GM18868 (cell line): ENCODE data around the gene SPDYC.

Source experiments
- ATAC-seq: cut with Tn5 transposase; IDR thresholded peaks from one replicate; pipeline ENCODE4 v1.9.1; 2021; ENCODE audit warnings: mild to moderate bottlenecking, moderate library complexity; ENCODE audit not compliant: unreplicated experiment

The SPDYC gene

DNA sequence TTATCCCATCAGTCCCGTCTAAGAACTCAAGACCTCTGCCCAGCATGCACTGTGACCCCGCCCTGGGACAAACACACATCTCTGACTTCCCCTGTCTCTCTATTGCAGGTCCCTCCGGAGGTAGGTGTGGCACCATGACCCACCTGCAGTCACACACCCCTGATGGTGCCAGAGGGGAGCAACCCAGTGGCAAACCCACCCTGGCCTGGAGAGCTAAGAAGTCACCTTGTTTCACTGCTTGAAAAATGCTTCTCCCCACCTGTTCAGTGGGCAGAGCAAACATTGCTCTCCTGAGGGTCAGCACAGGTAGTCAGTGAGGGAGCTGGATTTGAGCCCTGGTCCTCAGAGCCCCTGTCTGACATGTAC, 35.6 kb downstream of the SPDYC start:
- no peak for ATAC-seq

DNA sequence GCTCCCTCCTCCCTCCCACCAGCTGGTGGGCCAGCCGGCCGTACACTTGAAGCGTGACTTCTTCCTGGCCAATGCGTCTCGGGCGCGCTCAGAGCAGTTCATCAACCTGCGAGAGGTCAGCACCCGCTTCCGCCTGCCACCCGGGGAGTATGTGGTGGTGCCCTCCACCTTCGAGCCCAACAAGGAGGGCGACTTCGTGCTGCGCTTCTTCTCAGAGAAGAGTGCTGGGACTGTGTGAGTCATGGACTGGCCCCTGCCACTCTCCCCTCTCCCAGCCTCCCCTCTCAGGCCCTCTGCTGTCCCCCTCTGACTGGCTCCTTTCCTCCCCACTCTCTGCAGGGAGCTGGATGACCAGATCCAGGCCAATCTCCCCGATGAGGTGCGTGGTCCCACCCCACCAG, 36.4 kb downstream of the SPDYC start:
- no peak for ATAC-seq

DNA sequence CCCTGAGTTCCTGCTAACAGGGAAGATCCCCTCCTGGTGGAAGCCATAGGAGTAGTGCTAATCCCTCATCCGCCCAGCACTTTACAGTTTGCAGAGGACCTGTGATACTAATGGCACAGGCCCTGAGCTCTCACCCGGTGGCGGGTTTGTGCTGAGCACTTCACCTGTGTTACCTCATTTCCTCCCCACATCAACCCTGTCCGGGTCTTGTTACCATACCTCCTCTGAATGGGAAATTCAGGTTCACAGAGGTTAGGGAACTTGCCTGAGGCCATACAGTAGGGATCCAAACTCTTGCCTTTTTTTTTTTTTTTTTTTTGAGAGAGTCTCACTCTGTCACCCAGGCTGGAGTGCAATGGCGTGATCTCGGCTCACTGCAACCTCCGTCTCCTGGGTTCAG, 36.9 kb downstream of the SPDYC start:
- ATAC-seq, result no peak

DNA sequence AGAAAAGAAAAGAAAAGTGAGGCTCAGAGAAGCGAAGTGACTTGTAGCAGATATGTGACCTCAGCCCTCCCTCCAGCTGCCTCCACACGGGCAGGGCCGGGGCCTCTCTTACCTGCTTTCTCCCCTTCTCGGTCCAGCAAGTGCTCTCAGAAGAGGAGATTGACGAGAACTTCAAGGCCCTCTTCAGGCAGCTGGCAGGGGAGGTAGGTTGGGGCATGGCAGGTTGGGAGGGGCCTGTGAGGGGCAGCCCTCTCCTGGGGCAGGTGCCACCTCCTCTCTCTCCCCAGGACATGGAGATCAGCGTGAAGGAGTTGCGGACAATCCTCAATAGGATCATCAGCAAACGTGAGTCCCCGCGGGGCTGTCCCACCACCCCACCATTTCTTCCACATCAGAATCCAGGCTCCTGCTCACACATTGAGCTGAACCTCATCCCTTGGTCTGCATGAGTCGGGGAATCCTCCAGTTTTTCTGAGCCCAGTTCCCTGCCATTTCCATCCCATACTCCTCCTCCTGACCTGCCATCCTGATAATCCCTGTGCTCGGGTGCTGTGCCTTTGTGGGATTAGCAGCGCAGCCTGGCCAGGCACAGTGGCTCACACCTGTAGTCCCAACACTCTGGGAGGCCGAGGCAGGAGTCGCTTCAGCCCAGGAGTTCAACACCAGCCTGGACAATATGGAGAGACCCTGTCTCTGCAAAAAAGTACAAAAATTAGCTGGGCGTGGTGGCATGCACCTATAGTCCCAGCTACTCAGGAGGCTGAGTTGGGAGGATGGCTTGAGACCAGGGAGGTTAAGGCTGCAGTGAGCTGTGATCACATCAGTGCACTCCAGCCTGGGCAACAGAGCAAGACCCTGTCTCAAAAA, 38.1 kb downstream of the SPDYC start:
- ATAC-seq, result no peak

DNA sequence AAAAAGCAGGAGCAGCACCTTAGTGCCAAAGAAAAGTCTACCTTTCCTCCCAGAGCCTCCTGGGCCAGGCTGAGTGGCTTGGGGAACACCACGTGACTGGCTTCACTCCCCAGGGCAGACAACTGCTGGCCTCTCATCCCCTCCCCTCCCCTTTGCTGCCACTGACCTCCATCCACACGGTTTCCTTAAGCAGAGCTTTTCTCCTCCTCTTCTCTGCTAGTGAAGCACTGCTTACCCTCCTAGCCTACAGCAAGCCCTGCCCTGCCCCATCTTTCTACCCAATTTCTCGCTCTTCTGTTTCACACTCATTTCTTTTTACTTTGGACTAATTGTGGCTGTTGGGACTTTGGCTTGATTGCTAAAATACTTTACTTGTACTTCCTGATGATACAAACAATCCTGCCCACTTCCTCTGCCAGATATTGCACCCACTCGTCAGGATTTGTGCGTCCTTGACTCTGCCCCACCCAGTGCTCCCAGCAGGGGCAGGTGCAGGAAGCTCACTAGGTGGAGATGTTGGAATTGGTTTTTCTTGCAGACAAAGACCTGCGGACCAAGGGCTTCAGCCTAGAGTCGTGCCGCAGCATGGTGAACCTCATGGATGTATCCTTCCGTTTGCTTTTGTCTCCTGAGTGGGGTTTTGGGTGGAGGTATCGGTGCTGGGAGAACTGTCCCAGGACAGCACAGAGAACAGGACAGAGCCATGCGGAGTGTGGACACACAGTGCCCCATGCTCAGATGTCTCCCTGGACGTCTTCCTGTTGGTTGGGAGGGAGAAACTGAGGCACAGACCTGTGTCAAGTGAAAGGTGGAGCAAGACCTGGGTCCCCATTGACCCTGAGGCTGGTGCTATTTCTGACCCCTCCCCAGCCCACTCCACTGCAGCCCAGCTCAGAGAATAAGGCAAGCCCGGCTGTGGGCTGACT, 39.0 kb downstream of the SPDYC start:
- ATAC-seq, result no peak

DNA sequence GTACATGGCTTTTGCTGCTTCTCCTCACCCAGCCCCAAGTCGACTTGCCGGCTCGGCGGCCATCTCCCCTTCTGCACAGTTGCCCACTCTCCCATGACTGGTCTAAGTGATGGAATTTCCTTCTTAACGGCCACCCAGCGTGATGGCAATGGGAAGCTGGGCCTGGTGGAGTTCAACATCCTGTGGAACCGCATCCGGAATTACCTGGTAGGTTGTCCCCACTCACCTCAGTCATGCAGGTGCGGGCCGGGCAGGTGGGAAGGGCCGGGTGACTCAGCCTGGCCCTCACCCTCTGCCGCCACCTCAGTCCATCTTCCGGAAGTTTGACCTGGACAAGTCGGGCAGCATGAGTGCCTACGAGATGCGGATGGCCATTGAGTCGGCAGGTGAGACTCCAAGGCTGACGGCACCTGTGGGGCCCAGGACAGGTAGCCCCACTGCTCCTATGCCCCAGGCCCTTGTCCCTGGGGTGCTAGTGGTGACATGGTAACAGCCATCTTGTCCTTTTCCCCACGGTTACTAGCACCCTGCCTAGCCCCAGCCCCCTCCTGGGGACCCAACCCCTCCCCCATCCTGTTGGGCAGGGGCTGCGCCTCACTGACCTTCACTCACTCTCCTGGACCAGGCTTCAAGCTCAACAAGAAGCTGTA, 39.8 kb downstream of the SPDYC start:
- no peak for ATAC-seq

DNA sequence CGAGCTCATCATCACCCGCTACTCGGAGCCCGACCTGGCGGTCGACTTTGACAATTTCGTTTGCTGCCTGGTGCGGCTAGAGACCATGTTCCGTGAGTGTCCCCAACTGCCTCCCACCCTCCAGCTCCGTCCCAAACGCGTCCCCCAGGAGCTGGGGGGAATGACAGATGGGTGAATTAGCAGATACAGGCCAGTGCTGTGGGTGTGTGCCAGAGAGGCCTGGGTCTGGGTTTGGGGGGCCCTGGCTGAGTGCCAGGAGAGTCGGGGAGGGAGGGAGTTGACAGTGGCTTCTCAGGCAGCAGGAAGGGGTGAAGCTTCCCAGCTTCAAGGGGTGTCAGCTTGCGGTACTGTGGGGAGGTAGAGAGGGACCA, 40.3 kb downstream of the SPDYC start:
- ATAC-seq, result no peak

DNA sequence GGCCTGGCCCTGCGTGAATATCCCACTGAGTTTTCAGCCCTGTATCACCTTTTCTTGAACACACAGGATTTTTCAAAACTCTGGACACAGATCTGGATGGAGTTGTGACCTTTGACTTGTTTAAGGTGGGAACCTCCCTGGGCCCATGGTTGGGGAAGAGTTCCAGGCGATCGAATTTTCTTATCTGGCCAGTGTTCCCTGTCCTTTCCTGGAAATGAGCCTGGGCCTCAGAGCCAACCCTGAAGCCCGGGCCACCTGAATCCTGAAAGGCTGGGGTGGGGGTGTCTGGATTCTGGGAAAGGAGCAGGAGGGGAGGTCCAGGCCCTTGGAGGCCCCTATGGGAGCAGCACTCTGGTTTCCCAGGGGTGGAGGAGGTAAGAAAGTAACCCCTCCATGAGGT, 40.7 kb downstream of the SPDYC start:
- ATAC-seq, result no peak

DNA sequence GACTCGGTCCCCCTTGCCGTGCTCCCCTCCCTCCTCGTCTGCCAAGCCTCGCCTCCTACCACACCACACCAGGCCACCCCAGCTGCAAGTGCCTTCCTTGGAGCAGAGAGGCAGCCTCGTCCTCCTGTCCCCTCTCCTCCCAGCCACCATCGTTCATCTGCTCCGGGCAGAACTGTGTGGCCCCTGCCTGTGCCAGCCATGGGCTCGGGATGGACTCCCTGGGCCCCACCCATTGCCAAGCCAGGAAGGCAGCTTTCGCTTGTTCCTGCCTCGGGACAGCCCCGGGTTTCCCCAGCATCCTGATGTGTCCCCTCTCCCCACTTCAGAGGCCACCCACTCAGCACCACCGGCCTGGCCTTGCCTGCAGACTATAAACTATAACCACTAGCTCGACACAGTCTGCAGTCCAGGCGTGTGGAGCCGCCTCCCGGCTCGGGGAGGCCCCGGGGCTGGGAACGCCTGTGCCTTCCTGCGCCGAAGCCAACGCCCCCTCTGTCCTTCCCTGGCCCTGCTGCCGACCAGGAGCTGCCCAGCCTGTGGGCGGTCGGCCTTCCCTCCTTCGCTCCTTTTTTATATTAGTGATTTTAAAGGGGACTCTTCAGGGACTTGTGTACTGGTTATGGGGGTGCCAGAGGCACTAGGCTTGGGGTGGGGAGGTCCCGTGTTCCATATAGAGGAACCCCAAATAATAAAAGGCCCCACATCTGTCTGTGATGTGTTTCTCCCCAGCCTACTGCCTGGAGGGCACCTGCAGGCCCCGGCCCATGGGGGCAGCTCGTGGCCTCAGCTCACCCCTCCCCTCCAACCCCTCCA, 41.5 kb downstream of the SPDYC start:
- ATAC-seq, result no peak

DNA sequence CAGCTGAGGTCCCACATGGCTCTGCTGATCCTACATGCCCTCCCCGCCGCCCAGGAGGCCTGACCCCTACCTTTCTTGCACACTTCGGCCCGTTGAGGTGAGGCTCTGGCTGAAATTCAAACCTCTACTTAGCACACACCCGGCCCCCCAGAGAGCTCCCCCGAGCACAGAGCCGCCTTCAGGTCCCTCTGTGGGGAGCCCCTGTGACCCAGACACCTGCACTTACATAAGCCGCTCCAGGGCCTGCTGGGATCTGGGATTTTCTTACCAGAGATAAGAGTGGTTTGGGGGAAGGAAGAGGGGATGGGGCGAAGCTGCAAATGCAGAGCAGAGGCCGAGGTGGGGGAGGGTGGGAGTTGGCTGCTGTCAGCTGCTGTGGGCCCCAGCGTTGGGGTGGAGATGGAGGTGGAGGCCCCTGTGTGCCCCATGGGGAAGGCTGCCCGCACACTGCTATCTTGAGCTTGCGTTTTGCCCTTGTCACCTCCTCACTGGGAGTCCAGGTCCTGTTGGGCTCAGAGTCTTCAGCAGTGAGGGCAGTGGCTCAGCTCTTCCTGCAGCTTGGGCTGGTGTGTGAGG, 42.3 kb downstream of the SPDYC start:
- ATAC-seq, result no peak

DNA sequence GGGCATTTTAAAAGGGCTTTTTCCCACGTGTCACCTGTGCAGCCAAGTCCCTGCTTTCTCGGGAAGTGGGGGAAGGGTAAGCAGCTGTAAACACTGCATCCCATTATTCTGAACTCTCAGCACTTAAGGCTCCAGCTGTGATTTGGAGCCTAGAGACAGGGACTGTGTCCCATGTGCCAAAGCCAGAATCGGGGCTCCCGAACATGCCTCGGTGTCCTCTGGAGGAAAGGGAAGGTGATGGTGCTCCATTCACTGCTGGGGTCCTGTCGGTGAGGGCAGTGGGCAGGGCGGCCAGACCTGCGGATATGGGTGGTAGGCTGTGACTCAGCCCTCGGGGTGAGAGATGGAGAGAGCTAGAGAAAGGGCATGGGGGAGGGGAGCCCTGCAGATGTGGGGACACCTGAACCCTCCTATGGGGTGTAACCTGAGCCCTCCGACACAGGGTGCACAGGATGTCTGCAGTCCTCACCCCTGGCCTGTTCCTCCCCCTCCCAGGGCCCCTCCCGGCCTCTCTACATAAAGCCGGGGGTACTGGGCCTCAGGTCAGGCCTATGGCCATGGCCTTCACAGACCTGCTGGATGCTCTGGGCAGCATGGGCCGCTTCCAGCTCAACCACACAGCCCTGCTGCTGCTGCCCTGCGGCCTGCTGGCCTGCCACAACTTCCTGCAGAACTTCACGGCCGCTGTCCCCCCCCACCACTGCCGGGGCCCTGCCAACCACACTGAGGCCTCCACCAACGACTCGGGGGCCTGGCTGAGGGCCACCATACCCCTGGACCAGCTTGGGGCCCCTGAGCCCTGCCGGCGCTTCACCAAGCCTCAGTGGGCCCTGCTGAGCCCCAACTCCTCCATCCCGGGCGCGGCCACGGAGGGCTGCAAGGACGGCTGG, 43.5 kb downstream of the SPDYC start:
- ATAC-seq, result no peak

DNA sequence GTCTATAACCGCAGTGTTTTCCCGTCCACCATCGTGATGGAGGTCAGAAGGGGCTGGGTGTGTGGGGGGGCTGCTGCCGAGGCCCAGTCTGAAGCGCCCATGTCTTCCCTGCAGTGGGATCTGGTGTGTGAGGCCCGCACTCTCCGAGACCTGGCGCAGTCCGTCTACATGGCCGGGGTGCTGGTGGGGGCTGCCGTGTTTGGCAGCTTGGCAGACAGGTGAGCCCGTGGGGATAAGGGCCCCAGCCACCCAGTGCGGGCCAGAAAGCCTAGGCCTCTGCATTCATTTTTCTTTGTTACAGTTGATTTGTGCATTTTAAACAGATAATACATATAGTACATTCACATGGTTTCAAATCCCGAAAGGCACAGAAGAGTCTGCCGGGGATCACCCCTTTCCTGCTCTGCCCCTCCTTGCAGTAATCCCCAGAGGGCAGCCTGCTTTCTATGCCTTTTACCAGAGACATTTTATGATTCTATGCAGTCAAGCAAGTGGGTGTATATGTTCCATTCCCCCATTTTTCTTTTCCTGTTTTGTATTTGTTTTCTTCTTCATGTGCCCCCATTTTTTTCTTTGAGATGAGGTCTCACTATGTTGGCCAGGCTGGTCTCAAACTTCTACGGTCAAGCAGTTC, 44.3 kb downstream of the SPDYC start:
- no peak for ATAC-seq

DNA sequence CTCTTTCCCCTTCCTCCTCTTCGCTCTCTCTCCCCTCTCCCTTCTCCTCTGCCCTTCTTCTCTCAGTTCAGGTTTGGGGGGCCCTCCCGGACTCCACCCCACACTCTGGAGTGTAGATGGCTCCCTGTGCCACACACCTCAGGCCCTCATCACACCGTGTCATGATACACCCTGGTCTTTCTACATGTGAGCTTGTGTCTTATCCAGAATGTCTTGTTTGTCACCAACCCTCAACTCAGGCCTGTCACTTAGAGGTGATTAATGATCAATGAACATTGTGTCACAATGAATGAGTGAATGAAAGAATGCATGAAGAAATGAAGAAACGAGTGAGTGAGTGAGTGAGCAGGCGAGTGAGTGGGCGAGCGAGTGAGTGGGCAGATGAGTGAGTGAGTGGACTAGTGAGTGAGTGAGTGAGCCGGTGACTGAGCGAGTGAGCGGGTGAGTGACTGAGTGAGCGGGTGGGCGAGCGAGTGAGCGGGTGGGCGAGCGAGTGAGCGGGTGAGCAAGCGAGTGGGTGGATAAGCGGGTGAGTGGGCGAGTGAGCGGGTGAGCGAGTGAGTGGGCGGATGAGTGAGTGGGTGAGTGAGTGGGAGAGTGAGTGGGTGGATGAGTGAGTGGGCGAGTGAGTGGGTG, 45.5 kb downstream of the SPDYC start:
- ATAC-seq, result no peak

DNA sequence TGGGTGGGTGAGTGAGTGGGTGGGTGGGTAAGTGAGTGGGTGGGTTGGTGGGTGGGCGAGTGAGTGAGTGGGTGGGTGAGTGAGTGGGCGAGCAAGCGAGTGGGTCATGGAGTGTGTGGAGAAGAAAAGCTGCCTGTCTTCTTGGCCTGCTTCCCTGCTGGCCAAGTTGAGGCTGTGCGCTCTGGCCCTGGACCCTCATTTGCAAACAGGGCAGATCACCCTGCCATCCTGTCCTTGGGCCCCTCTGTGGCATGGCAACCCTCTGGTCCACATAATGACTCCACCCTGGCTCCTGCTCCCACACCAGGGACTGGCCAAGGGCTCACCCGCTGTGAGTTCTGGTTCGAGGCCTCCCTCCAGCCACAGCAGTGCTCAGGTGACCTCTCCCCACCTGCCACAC, 46.8 kb downstream of the SPDYC start:
- no peak for ATAC-seq

DNA sequence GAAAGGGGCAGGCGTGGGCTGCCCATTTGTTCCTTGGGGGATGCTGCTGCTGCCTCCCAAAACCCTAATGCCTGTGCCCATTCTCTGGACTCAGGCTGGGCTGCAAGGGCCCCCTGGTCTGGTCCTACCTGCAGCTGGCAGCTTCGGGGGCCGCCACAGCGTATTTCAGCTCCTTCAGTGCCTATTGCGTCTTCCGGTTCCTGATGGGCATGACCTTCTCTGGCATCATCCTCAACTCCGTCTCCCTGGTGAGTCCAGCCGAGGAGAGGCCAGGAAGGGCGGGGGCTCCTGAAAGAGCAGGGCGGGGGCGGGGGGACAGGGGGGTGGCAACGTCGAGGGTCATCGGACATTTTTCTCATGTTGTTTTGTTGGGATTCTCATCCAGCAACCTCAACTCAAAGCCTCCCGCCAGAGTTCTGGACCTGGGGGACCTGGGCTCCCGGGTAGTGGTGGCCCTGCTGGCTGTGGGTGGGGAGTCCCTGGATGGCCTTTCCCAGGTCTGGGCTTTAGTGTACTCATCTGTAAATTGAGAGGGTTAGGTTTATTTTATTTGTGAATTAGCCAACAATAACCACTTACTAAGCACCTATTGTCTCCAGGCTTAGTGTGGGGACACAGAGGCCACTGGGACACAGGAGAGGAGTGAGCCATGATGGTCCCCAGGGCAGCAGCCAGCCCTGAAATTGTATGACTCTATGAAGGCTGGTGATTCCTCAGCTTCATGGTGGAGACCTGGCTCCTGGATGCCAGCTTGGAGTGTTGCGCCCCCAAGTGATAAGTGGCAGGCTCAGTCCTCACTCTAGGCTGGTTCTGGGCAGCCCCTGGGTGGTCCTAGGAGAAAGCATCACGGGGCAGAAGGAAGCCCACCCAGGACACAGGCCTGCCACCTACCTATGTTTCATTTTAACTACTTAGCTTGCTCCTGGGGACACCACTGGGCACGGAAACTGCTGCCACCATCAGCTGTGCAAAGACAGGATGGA, 47.7 kb downstream of the SPDYC start:
- ATAC-seq, result no peak

DNA sequence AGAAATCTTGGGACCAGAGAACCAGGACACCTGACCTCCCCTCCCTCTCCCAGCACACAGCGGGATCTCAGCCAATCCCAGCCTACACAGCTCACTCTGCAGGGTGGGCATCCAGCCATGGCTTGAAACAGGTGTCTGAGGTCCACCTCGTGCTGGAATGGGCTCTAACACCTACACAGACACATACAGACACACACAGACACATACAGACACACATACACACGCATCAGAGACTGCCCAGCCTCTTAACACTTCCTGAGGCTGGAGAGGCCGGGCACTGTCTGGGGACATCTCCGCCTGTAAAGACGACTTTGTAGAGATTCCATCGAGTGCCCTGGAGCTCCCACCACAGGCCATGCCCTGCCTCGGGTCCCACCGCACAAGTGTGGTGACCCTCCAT, 48.4 kb downstream of the SPDYC start:
- ATAC-seq, result no peak

DNA sequence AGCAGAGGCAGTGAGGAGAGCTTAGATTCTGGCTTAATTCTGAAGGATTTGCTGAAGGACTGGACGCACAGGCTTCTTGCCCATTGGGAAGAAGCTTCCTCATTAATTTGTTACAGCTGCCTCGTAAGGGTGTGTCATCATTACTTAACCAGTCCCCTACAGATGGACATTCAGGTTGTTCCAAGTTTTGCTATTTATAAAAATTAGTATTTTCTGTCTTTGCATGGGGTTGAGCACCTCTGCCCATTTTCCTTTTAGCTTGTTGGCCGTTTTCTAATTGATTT, 49.8 kb downstream of the SPDYC start:
- ATAC-seq, result no peak

DNA sequence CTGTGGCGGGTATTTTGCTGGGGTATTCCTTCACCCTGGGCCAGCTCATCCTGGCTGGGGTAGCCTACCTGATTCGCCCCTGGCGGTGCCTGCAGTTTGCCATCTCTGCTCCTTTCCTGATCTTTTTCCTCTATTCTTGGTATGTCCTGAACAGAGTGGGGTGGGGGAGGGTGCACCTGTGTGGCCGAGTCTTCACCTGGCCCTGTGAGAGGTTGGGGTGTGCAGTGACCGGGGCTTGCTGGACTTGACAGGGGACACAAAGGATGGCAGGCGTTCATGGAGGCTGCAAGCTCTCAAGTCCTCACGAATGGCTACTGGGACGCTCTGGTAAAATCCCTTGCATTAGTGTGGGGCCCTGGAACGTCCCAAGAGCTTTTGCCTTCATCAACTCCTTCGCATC, 51.0 kb downstream of the SPDYC start:
- ATAC-seq, result no peak
